GM18858 (cell line): ENCODE measurements around the gene POLE3.
A peak's percentile ranks its signal among the peaks of the same experiment; 100 is the strongest.
"Not testable (repeated sequence)": the region's sequence is repeated elsewhere in the genome, so short reads cannot be mapped to it uniquely, and the experiment has no call there.

ENCODE experiments used
- ATAC-seq: cut with Tn5 transposase; IDR thresholded peaks from one replicate; pipeline ENCODE4 v1.9.1; 2021; ENCODE audit not compliant: unreplicated experiment

The POLE3 gene

DNA sequence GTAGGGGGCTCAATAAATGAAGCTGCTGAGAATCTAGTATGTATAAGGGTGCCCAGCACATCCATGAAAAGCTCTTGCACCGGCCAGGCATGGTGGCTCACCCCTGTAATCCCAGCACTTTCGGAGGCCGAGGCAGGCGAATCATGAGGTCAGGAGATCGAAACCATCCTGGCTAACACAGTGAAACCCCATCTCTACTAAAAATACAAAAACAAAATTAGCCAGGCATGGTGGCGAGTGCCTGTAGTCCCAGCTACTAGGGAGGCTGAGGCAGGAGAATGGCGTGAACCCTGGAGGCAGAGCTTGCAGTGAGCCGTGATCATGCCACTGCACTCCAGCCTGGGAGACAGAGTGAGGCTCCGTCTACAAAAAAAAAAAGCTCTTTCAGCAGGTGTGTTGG, 4.1 kb downstream of the POLE3 start:
- ATAC-seq, result not testable (repeated sequence)

DNA sequence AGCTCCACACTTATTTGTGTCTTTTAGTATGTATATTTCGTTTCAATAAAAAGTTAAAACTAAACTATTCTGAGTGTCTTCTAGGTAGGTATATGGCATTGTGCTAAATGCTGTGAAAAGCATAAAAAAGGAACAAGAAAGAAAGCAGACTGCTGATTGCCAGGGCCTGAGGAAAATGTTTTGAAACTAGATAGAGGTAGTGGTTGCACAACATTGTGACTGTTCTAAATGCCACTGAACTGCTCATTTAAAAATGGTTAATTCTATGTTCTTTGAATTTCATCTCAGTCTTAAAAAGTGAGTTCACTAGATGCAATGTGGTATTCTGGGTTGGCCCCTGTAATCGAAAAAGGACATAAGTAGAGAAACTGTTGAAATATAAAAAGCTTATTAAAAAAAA, 6.8 kb downstream of the POLE3 start:
- ATAC-seq, result no peak

DNA sequence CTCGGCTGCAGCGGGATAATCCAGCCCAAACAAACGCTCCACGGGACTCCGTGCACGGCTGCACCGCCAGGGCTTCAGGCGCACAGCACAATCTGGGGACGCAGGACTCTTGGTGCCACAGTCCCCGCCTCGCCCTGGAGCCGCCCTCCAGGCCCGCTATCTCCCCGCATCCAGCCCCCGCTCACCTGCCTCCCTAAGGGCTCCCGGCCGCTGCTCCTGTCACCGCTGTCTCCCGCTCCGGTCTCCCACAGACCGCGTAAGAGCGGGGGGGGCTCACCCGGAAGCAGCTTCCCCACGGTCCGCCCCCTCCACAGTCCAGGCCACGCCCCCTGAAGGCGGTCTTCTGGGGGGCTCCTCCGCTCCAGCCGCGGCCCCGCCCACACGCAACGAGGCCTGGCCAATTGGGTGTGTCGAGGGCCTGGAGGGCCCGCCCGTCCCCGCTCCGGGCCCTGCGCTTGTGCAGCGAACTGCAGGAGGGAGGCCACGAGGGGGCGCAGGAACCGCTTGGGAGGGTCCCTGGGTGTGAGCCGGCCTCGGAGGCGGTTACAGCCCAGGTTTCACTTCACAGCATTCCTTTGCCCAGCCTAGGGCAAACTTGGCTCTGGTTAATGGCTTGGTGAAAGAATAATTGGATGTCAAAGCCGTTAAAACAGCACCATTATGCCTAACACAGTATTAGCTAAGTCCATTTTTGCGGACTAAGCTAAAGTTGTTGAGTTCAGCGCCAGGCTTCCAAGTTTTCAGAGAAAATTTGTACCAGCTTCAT, 9.3 kb downstream of the POLE3 start, which contains the start of gene ALAD:
TSS of gene ALAD (minus strand) at position 258 of the 766 bp plus-strand sequence. CDS start 7,725 bp downstream, outside the sequence.
- ATAC-seq, result peak; percentile 95

DNA sequence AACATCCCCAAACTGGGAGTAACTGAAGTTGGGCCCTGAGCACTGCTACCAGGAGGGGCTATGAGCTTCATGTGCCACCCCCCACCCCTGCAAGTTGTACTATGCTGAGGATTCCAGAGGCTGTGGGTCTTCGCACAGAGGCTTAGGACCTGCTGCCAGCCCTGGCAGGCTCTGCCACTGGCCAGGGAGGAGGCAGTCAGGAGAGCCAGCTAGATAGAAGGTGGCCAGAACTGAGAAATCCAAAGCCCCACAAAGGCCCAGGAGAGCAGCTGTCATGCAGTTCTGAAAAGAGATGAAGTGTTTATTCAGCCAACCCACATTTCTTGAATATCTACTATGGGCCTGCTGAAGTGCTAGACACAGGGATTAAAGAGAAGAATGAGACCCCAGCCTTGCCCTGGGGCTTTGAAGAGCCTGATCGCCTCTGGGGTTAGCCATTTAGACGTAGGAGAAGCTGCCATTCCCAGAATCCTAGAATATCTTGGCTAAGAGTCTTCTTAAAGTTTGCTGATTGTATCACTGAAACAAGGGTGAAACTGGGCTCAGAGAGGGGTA, 10.8 kb downstream of the POLE3 start:
- no peak for ATAC-seq

- no peak for ATAC-seq
These were observed 11.7 kb downstream of the POLE3 start for GRCh38 chr9:113398796-113399195.

DNA sequence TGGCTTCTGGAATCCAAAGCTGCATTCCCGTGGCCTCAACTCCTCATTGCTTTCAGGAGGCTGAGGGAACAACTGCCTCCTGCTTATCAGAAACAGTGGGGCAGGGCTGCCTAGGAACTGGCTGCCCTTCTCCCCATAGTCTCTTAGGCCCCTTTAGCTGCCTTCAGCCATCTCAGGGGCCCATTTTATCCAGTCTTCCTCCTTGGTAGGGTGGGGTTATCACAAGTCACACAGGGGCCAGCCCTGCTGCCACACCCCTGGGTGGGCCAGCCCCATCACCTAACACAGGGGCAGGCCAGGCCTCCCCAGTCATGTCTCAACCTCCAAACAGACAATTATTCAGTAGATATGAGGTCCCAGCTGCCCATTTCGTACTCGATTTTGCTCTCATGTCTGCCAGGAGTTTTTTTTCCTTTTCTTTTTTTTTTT, 13.3 kb downstream of the POLE3 start:
- no peak for ATAC-seq

- ATAC-seq, result no peak
These were observed 15.2 kb downstream of the POLE3 start for GRCh38 chr9:113395000-113395861.

GRCh38 chr9:113393281-113393680, 17.2 kb downstream of the POLE3 start:
- ATAC-seq, result no peak

DNA sequence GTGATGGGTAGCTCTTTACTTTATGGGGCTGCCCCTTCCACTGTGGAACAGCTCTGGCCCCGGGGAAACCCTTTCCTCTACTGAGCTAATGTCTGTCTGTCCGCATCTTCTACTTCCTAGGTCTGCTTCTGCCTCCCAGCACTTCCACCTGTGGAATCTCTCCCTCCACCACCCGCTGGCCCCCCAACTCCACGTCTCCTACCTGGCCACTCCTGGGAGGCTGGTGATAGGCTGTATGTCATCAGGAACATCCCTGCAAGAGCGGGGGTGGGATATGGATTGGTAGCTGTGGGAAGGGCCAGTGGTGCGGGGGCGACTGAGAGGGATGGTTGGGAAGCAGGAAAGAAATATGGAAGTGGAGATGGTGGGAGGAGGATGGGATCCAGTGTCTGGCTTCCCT, 18.6 kb downstream of the POLE3 start:
- ATAC-seq, result no peak

DNA sequence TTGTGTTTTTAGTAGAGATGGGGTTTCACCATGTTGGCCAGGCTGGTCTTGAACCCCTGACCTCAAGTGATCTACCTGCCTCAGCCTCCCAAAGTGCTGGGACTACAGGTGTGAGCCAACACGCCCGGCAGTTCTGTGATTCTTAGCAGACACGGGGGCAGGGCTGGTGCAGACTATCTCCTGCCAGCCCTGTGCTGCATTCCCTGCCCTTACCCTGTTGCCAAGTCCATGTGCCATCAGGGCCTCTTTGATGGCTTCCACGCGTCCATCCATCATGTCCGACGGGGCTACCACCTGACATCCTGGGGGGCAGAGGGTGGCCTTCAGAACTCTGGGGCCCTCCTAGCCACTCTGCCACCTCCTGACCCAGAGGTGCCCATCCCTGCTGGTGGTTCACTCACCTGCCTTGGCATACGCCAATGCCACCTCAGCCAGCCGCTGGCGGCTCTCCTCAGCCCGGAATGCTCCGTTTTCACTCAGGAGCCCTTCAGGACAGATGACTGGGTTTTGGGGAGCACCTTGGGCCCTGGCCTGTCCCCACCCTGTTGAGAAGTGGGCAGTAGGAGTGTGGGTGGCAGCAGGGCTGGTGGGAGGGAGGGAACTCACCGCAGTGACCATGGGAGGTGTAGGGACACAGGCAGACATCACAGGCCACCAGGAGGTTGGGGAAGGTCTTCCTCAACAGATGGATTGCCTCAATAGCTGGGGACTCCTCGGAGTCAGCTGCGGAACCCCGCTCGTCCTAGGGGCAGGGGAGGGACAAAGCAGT, 20.1 kb downstream of the POLE3 start:
- no peak for ATAC-seq

DNA sequence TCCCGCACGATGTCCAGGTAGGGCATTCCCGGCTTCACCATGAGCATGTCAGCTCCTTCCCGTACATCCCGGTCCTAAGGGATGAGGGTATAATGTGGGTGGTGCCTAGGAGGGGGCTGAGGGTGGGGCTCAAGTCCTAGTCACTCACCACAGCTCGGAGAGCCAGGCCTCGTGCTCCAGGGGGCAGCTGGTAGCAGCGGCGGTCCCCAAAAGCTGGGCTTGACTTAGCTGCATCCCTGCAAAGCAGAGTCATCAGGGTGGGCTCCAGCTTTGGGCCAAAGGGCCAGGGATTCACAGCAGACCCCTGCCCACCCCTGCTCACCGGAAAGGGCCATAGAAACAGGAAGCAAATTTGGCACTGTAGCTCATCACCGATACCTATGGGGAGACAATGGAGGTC, 21.0 kb downstream of the POLE3 start:
- no peak for ATAC-seq

GRCh38 chr9:113388833-113389232, 21.6 kb downstream of the POLE3 start:
- no peak for ATAC-seq

GRCh38 chr9:113387560-113388230, 22.8 kb downstream of the POLE3 start:
- no peak for ATAC-seq

- no peak for ATAC-seq
These were observed 23.7 kb downstream of the POLE3 start for GRCh38 chr9:113386571-113387393.

GRCh38 chr9:113381909-113382411, 28.5 kb downstream of the POLE3 start:
- no peak for ATAC-seq

DNA sequence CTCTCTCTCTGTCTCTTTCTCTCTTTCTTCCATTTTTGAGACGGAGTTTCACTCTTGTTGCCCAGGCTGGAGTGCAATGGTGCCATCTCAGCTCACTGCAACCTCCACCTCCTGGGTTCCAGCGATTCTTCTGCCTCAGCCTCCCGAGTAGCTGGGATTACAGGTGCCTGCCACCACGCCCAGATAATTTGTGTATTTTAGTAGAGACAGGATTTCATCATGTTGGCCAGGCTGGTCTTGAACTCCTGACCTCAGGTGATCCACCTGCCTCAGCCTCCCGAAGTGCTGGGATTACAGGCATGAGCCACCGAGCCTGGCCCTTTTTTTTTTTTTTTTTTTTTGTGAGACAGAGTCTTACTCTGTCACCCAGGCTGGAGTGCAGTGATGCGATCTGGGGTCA, 29.0 kb downstream of the POLE3 start:
- not testable (repeated sequence) for ATAC-seq

DNA sequence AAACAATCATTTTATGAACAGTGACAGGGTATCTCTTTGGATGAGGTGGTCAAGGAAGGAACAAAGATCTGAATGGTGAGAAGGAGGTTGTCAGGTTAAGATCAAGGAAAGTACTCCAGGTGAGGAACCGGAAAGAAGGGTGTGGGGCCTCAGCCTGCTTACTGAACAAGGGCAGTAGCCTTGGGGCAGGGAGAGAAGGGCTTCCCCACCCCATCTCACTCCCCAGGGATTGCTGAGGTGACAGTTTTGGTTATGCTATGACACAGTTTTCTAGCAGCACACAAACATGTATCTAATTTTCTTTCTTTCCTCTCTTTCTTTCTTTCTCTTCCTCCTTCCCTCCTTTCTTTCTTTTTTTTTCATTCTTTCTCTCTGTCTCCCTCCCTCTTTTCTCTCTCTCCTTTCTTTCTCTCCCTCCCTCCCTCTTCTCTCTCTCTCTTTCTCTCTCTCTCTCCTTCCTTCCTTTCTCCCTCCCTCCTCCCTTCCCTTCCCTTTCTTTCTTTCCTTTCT, 29.6 kb downstream of the POLE3 start:
- peak; percentile 50 for ATAC-seq

DNA sequence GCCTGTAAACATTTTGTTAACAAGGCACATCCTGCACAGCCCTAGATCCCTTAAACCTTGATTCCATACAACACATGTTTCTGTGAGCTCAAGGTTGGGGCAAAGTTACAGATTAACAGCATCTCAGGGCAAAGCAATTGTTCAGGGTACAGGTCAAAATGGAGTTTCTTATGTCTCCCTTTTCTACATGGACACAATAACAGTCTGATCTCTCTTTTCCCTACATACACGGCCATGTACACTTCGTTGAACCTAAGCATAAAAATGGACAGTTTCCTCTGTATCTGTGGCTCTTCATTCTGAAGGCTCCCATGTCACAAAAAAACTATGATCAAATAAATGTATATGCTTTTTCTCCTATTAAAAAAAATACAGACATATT, 30.7 kb downstream of the POLE3 start:
- ATAC-seq, result not testable (repeated sequence)
